ENCODE data around the gene CAPN15.

DNA sequence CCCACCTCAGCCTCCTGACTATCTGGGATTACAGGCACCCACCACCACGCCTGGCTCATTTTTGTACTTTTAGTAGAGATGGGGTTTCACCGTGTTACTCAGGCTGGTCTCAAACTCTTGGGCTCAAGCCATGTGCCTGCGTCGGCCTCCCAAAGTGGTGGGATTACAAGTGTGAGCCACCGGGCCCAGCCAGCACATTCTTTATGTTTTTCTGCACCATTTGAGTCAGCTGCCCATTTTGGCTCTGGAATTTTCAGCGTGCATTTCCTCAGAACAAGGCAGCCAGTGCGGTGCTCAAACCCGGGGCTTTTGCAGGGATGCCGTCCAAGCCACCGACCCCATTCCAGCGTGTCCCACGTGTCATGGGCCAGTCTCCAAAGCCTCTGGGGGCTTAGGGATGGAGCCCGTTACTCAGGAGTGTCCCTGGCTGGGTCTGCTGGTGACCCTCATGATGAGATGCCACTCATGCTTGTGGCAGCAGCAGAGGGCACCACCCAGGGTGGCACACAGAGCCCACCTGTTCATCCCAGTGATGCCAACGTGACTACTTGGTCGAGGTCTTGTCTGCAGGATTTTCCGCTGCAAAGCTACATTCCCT is 58.6 kb downstream of the CAPN15 start:
- TF ChIP-seq, protein P1, sequence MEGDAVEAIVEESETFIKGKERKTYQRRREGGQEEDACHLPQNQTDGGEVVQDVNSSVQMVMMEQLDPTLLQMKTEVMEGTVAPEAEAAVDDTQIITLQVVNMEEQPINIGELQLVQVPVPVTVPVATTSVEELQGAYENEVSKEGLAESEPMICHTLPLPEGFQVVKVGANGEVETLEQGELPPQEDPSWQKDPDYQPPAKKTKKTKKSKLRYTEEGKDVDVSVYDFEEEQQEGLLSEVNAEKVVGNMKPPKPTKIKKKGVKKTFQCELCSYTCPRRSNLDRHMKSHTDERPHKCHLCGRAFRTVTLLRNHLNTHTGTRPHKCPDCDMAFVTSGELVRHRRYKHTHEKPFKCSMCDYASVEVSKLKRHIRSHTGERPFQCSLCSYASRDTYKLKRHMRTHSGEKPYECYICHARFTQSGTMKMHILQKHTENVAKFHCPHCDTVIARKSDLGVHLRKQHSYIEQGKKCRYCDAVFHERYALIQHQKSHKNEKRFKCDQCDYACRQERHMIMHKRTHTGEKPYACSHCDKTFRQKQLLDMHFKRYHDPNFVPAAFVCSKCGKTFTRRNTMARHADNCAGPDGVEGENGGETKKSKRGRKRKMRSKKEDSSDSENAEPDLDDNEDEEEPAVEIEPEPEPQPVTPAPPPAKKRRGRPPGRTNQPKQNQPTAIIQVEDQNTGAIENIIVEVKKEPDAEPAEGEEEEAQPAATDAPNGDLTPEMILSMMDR (IDR thresholded peaks at IDR 0.05; ENCODE audit: insufficient read depth, low read length) = no peak
- TF ChIP-seq POLR2AphosphoS5 (IDR thresholded peaks at IDR 0.05; ENCODE audit: low read depth) (no peak), SPI1 (IDR thresholded peaks at IDR 0.05; ENCODE audit: borderline replicate concordance, low read depth) (no peak)

Measured in HL-60 (cell line).